GM21576 (cell line): ENCODE data around the gene ZBTB7C.

ENCODE experiments used
- ATAC-seq: cut with Tn5 transposase; IDR thresholded peaks from one replicate; pipeline ENCODE4 v1.9.1; 2021; ENCODE audit warnings: mild to moderate bottlenecking, moderate library complexity; ENCODE audit not compliant: unreplicated experiment

ZBTB7C gene

GRCh38 chr18:48391868-48392267 lies 17.3 kb downstream of the ZBTB7C start:
- no peak for ATAC-seq

GRCh38 chr18:48390641-48391040 lies 18.5 kb downstream of the ZBTB7C start:
- no peak for ATAC-seq

DNA sequence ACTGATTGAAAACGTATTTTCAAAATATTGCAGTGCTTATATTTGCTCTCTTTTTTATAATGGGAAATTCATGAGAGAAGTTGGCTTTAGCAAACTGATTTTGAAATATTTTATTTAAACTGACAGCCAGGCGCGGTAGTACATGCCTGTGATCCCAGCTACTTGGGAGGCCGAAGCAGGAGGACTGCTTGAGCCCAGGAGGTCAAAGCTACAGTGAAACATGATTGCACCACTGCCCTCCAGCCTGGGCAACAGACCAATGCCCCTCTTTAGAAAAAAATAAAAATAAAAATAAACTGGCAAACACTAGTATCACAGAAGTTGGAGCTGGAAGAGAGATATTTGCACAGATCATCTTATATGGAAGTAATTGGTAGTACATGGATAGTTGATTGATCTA lies 20.7 kb downstream of the ZBTB7C start:
- no peak for ATAC-seq

- no peak for ATAC-seq
Measured at GRCh38 chr18:48387300-48387699, 21.9 kb downstream of the ZBTB7C start.

DNA sequence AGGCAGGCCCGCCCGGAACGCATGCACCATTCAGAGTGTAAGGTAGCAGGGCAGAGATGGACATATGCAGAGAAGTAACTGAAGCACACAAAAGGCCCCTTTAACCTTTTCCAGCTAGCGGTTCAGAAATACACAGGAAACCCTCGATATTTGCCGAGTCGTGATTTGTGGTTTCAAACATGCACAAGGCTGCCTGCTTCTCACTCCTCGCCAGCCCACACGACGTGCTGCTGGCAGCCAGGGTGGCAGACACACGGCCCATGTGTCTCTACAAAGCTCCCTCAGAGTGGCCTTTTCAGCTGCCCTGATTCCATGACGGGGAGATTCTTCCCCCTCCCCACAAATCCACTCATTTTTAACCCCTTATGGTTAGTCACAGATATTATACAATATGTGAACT lies 23.6 kb downstream of the ZBTB7C start:
- ATAC-seq, result no peak

GRCh38 chr18:48376934-48377333 lies 32.2 kb downstream of the ZBTB7C start:
- ATAC-seq, result no peak

GRCh38 chr18:48376406-48376805 lies 32.8 kb downstream of the ZBTB7C start:
- ATAC-seq, result no peak

- ATAC-seq, result no peak
Measured at GRCh38 chr18:48375150-48375800, 33.9 kb downstream of the ZBTB7C start.

- no peak for ATAC-seq
Measured at GRCh38 chr18:48374423-48375149, 34.6 kb downstream of the ZBTB7C start.

- ATAC-seq, result no peak
Measured at GRCh38 chr18:48371854-48372602, 37.2 kb downstream of the ZBTB7C start.

- ATAC-seq, result no peak
Measured at GRCh38 chr18:48367557-48367956, 41.6 kb downstream of the ZBTB7C start.

GRCh38 chr18:48365965-48366364 lies 43.2 kb downstream of the ZBTB7C start:
- no peak for ATAC-seq

- ATAC-seq, result no peak
Measured at GRCh38 chr18:48364146-48364545, 45.0 kb downstream of the ZBTB7C start.

DNA sequence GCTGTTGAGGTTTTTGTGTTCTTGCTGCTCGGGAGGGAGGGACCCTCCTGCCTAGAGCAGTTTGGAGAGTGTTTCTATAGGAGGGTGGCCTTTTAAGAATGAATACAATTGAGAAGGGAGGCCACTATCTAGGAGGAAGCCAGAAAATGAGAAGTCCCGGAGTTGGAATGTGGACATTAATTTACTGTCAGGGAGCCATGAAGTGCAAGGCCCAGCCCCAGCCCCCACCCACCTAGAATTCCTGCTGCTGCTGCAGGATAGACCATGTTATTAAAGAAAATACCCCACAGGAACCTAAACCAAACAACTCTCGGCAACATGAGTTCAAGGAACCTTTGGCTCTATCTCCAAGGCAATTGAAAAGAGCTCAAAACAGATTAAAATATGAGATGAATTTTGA lies 46.0 kb downstream of the ZBTB7C start:
- ATAC-seq, result no peak

GRCh38 chr18:48361801-48362200 lies 47.4 kb downstream of the ZBTB7C start:
- ATAC-seq, result no peak

GRCh38 chr18:48360376-48361021 lies 48.7 kb downstream of the ZBTB7C start:
- no peak for ATAC-seq

DNA sequence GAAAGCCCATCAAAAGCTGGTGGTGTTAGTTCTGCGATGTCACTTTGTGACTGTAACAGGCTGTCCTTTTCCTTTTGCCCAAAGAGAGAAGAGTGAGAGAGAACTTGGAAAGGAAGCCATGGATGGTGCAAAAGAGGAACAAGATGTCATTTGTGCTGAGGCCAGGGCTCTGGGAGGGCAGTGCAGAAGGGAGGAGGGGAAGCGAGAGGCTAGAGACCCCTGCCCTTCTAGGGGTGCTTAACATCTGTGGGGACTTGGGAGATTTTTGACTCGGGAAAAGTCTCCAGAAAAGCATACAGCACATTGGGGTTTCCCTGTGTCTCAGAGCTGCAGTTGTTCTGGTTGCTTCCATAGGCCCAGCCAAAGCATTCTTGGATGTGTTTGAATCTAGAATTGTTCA lies 49.6 kb downstream of the ZBTB7C start:
- ATAC-seq, result no peak

DNA sequence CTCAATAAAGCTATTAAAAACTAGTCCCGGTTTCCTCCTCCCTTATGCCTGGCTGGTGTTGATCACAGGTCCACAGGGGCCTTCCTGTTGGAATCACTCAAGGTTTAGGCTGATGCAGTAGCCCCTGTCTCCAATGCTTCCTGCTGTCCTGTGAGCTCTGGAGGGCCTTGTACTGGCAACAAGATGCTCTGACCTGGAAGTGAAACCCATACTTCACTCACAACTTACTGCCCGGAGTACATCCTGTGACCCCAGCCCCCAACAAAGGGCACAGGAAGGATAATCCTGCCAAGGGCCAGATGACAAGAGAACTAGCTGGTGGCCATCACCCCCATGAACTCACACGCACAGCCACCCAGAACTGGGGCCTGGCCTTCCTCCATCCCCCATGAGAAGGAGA lies 50.3 kb downstream of the ZBTB7C start:
- no peak for ATAC-seq

- no peak for ATAC-seq
Measured at GRCh38 chr18:48356909-48357631, 52.1 kb downstream of the ZBTB7C start.

- no peak for ATAC-seq
Measured at GRCh38 chr18:48356151-48356745, 52.9 kb downstream of the ZBTB7C start.
